ENCODE measurements around the gene KRTAP13-2.
A peak's percentile ranks its signal among the peaks of the same experiment; 100 is the strongest.

Gene KRTAP13-2, protein sequence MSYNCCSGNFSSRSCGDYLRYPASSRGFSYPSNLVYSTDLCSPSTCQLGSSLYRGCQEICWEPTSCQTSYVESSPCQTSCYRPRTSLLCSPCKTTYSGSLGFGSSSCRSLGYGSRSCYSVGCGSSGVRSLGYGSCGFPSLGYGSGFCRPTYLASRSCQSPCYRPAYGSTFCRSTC

DNA sequence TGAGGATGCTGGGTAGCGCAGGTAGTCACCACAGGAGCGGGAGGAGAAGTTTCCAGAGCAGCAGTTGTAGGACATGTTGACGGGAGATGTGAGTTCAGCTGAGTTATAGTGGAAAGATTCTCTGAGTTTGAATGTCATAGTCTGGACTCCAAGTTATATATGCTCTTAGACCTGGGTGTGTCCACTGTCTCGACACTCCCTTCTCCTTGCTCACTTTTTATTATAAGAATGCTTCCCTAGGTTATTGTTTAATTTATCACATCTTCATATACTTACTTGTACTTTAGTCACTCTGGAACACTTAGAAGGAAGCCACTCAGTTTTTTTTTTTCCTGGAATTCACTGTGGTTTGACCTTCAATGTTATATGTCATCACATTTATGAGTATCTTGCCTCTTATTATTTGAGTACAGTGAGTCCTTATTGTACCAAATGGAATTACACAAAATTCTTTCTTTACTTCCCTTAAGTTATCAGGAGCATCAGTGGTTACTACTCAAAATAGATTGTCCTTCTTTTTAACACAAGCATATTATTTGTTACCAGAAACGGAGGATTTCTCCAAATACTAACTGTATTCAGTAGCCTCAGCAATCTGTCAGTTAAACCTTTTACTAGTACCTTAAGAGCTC, at the start of gene KRTAP13-2:
Gene KRTAP13-2 (minus strand): TSS at position 133 of the 632 bp plus-strand sequence. CDS start 58 bp downstream, at position 75.
- DNase-seq (ENCODE audit: low spot score), result no peak

DNA sequence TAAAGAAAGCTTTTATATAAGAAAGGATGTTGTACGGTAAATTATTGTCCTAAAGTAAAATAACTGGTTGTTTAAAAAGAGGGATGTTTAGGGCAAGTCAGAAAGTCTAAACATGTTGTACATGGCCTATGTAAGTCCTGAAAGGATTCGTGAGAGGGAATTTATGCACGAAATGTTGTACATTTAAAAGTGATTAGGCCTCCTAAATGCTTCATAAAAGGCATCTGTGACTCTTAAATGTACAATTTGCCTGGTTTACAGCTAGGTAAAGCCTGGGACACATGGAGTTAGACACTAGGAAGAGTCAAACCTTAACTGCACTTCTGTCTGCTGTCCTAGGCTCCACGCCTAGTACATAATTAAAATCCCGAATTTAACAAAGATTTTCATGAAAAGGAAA, 43.9 kb upstream of the KRTAP13-2 start:
- no peak for DNase-seq (ENCODE audit: low spot score)

DNA sequence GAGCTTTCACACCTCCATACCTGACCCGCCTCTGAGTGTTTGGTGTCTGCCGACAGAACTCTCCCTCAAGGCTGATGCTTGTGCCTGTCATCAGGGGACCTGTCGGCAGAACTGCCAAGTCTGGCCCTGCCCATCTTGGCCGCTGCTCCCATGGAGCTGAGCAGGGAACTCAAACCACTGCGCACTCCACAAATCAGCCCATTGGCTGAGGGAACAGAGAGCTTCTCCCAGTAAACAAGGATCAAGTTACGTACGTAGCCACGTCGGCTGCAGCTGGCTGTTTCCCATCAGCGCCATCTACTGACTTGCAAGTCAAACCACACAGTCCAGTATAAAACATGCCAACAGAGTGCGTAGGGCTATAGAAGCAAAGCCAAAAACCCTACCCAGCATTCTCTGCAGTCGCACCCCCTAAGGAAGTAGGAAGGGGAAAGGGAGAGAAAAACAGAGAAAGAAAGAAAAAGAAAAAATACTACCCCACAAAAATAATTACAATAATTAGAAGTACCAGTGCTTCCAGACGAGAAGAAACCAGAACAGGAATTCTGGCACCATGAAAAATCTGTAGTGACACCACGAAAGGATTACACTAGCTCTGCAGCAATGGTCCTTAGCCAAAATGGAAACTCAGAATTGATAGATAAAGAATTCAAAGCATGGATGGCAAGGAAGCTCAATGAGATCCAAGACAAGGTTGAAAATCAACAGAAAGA, 36.9 kb upstream of the KRTAP13-2 start:
- peak; percentile 54 for DNase-seq (ENCODE audit: low spot score)

DNA sequence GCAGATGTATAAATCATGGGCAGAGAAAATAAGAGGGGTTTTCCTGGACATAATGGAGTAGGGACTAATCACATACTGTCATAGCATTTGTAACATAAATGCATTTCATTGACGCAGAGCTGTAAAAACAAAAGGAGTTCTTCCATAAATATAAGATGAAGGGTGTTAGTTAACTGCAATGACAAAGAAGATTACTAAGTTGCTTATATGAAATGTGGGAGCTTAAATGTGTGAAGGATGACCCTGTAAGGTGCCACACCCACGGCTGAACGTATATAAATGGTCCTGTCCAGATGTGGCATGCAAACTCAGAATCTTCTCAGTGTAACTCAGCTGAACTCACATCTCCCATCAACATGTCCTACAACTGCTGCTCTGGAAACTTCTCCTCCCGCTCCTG, 23.7 kb upstream of the KRTAP13-2 start, which contains the start of gene KRTAP13-1:
Gene KRTAP13-1 (plus strand): TSS at position 301 of the 400 bp plus-strand sequence. CDS start 56 bp downstream, at position 357.
- DNase-seq (ENCODE audit: low spot score), result no peak

DNA sequence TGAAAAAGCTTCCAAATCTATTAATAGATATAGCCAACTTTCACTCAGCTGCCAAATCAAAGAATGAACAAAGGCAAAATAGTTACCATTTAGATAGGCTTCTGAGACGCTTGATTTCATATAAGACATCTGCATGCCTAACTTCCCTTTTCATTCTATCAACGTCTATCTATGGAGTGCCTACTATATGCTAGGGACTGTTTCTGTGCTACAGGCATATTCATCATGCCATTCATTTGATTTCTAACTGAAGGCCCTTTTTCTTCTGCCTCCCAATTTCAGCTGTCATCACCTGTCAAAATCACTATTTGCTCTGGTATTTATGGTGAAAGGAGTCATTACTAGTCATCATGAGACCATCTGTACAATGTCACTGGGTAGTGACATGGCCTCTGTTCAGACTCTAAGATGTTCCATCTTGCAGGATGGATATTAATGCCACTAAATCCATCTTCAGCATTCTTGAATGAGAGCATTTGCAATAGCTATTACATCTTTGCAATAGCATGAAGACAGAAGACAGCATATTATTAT, 19.5 kb upstream of the KRTAP13-2 start:
- no peak for DNase-seq (ENCODE audit: low spot score)

DNA sequence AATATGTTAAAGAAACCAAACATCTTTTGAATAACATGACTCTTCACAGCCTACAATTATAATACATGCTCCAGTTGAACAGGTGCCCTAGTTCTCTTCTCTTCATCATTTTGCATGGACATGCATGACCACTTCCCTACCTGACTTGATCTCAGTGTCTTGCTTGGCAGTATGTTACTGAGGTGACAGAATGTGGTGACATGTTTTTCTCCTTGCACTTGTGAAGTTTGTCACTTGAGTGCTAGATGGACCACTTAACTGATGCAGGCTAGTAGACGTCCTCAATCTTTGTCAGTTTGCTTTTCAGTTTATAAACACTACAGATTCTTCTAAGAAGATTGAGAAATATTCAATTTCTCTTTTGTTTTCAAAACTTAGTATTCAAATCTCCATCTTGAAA, 10.1 kb upstream of the KRTAP13-2 start:
- DNase-seq (ENCODE audit: low spot score), result no peak

DNA sequence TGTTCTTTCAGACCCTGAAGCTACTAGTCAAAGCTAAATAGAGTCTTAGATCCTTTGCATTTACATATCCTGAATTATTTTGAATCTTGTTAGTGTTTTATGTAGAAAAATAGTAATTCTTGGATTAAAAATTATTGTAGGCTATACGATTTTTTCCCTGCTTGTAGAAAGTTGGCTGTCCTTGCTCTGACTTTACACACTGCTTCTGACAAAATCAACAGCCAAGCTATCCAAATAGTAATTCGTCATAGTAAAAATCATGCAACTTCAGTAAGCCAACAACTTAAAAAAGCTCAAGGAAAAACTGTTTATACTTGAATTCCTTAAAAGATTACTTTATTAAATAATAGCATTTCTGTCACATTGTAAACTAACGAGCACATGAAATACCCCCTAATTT, 16.2 kb downstream of the KRTAP13-2 start:
- DNase-seq (ENCODE audit: low spot score), result no peak

DNA sequence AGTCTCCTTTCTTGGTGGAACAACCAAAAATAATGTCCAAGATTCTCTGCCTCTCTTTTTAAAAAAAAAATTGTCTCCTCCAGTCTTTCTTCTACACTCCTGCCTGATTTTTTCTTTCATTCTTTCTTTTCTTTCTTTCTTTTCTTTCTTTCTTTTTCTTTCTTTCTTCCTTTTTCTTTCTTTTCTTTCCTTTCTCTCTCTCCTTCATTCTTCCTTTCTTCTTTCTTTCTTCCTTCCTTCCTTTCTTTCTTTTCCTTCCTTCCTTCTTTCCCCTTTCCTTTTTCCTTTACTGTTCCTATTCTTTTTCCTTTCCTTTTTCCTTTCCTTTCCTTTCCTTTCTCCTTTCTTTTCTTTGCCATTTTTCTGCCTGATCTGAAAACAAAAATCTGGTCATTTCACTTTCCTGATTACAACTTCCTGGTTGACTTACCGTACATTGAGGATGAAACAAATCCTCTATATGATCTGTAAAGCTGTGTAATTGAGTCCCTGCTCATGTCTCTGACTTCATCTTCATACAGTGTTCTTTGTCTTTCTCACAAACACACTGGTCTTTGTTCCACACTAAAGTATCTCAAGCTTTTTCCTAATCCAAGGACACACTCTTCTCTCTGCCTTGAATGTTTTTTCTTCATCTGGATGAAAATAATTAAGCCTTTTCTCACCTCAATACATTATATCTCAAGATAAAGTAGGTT, 17.6 kb downstream of the KRTAP13-2 start:
- no peak for DNase-seq (ENCODE audit: low spot score)

DNA sequence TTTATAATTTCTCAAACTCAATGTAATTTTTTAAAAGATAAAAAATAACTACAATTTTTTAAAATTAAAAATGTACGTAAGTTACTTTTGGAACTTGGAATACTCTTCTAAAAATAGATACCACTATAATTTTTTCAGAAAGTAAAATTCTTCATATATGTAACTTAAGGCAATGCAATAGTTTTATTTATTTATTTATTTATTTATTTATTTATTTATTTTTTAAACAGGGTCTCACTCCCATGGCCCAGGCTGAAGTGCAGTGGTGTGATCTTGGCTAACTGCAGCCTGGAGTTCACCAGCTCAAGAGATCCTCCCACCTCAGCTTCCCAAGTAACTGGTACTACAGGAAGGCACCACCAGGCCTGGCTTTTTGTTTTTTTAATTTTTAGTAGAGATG, 20.5 kb downstream of the KRTAP13-2 start:
- DNase-seq (ENCODE audit: low spot score), result no peak

DNA sequence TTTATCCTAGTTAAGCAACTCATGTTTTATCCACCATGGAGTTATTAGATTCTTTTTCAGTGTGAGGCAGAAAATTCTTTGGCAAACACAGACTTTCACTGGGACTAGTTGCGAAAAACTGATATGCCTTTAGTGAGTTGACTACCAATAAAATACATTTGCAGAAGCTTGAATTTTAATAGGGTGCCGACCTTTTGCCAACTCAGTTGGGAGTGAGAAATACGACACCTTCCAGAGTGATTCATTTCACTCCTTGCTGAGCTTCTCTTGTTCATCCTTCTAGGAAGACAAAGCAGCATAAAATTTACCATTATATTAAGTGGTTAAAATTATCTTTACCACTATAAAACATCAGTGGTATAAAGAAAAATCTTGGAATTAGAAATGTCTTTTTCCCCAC, 22.5 kb downstream of the KRTAP13-2 start:
- no peak for DNase-seq (ENCODE audit: low spot score)

DNA sequence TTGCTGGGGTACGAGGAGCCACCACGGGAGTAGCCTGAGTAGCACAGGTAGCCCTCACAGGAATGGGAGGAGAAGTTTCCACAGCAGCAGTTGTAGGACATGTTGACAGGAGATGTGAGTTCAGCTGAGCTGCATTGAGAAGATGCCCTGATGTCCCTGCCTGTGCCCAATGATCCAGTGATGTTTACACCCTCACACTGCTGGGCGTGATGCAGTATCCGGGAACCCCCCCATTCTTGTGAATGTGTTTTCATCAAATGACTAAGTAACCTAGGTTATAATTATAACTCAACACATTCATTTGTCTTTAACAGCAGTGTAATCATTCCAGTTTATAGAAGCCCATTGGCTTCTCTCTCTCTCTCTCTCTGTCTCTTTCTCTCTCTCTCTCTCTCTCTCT, 23.6 kb downstream of the KRTAP13-2 start, which contains the start of gene KRTAP23-1:
Gene KRTAP23-1 (minus strand): TSS at position 101 of the 400 bp plus-strand sequence. CDS start 0 bp downstream, at position 101.
- DNase-seq (ENCODE audit: low spot score), result no peak

DNA sequence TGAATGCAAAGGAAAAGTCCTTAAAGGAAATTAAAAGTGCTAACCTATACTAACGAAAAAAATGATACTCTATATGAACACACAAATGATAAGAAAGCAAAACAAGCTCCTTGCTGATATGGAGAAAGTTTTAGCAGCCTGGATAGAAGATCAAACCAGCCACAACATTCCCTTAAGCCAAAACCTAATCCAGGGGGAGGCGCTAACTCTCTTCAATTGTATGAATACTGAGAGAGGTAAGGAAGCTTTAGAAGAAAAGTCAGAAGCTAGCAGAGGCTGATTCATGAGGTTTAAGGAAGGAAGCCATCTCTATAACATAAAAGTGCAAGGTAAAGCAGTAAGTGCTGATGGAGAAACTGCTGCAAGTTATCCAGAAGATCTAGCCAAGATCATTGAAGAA, 27.1 kb downstream of the KRTAP13-2 start:
- DNase-seq (ENCODE audit: low spot score), result no peak

DNA sequence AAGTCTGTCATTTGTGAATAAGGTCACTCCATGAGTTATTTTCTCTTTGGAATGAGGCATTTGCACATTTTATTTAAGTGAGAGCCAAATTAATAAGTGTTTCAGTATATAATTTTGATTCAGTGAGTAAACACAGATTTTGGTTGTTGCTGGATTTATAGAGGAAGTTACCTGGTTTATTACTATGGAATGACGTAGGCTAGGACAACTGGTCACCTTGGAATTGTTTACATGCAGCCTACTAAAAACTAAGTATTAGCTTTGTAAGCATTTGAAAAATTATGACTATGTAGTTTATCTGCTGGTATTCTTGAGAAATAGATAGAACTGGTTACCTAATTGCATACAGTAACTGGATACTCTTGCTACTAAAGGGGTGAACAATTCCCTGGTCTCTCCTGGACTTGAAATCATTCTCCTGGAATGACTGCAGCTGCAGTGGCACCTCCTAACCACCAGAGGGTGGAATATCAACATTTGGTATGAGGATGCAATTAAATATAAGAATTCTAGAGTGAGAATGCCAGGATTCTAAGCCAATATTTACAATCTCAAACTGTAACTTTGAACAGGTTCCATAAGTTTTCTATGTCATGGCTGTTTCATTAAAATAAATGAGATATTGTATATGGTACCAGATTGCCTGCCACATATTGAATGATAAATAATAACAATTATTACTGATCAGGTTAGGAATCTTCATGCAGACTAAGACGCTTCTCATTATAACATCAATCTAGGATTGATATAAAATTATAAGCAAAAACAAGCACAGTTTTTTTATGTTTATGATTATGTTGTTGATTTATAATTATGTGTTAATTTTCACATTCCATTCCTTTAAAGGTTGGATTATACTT, 31.1 kb downstream of the KRTAP13-2 start:
- peak; percentile 6 for DNase-seq (ENCODE audit: low spot score)

DNA sequence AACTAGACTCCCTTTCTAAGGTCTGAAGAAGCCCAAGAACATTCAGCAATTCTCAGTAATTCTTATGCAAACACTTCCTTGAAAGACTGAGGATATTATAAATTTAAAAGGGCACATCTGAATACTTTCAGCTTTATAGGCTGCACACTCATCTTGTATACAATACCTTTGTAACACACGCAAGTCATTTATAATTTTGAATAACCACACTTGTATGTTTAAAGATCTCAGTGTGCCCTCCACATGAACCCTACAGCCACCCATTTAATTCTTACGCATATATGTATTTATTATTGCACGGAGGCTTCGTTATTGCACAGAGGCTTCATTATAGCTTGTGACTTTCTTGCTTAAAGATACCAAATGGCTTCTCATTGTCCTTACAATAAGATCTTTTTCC, 33.4 kb downstream of the KRTAP13-2 start:
- DNase-seq (ENCODE audit: low spot score), result no peak

DNA sequence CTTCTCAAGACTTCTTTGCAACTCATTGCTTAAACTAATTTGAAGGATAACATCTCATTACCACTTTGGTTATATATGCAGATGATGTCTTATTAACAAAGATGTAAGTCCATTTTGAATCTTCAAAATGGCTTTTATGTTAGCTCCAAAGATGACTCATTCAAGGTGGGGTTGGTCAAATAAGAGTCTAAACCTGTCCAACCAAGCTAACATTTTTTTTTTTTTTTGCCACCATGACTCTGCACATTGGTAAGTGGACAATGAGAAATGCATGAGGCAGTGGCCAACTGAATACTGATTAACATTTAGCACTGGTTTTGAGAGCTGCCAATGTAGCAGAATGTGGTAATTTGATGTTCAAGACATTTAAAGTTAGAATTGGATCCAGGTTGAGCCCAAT, 34.3 kb downstream of the KRTAP13-2 start:
- no peak for DNase-seq (ENCODE audit: low spot score)

DNA sequence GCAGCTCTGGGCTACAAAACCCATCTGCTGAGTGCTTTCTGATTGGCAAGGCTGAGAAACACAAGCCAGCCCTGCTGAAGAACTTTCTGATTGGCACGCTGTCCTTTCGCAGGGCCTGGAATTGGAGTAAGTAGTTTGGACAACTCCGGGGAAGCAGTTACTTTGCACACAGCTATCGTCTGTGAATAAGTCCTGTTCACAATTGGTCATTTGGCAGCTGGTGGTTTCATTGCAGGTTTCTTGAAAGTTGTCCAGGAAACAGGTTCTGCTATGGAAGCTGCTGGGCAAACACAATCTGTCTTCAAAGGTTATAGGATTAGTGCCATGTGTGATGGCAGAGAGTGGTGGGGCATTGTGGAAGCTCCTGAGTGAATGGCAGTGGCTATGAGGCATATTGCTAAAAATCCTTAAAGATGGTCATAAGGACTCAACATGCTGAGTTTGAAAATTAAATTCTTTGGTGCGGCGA, 34.8 kb downstream of the KRTAP13-2 start, which contains the start of gene KRTAP27-1:
Gene KRTAP27-1 (minus strand): TSS at position 419 of the 469 bp plus-strand sequence. CDS start 26 bp downstream, at position 393.
- DNase-seq (ENCODE audit: low spot score), result no peak

DNA sequence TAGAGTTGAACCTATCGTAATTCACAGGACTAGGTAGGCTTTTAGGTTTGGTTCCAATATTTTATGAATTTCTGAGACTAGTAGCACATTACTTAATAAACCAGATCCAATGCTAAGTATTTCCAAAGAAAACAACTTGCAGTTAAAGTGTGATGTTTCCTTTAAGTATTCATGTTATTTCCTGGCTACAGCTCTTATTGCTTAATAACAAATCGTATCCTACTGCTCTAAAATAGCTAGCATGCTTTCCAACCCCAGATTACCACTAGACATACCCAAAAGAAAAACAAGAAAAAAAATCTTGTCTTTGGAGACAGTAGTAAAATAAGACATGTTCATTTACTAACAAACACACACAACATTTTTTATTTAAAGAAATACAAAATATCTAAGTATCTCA, 35.5 kb downstream of the KRTAP13-2 start:
- DNase-seq (ENCODE audit: low spot score), result no peak

DNA sequence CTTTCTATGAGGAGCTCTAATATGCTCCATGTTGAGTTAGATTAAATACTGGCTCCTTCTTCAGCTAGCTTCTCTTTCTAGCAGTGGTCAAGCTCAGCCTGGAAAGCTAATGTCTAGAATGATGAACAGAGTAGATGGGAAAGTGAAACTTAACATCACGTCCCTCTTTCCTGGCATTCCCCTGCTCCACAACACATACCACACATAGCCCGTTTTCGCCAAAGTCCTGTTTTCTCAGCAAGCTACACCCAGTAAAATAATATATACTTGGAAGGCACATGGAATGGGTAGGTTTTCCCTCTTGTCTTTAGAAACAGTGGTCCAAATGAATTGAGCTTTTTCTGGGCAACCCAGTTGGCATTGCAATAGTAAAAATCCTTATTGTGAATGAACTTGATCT, 38.3 kb downstream of the KRTAP13-2 start:
- DNase-seq (ENCODE audit: low spot score), result no peak

DNA sequence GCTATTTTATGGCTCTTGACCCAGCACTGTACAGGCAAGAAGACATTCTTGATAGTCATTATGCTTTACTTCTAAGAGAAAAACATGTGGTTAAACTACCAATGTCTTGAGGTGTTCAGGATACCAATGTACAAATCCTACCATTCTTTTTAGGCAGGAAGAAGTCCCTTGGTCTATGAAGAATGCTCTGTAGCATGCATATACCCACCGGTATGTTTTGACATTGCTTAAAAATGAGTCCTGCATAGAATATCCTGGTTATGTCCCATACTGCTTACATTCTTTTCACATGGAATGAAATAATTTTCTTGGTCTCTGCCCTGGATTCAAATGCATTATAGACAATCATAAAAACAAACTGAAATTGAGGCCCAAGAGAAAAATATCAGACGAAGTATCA, 39.4 kb downstream of the KRTAP13-2 start:
- no peak for DNase-seq (ENCODE audit: low spot score)

DNA sequence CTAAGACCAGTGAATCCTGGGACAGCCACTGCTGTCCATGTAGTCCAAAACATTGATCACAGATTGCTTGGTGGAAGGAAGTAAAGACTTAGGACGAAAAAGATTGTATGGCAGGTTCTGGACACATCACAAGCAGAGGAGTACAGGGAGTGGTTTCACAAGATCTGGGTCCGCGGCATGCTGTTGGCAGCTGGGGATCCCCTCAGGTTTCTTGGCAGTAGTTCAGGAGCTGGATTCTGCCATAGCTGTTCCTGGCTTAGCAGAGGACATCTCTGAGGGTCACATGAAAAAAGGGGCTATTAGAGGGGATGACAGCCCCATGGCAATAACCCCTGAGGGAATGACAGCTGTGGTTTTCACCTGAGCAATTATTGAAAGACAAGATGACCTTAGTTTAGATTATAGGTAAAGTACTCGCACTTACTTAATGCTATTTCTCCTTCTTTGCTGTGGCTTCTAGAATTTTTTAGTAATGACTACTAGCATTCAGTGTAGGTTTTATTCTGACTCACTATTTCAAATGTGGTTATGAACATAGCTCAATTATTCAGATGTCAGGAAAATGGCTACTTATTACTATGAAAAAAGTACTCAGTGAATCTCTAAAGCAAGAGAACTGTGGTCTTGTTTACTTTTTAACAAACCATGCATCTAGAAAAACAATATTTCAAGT, 42.7 kb downstream of the KRTAP13-2 start:
- DNase-seq (ENCODE audit: low spot score), result no peak

Data from HuH-7 (cell line).